Stimulated activated memory B cell treated with anti-CD40 and anti-IgM and Interleukin-4, amounts not matched to agents 10 μg/mL and 1 μg/mL and 100 μg/mL, for 72 hours (primary cell): ENCODE results near the gene KIF5C.
A peak's percentile ranks its signal among the peaks of the same experiment; 100 is the strongest.

Experiments used
- ATAC-seq: fragments of 150-1000 bp; cut with Tn5 transposase; 2 replicates; pipeline ENCODE4 v1.10.0; 2021
- H3K27ac Mint-ChIP-seq: one replicate; pipeline ENCODE4 v1.8.0; 2022; ENCODE audit warnings: mild to moderate bottlenecking, mixed read lengths
- H3K27me3 Mint-ChIP-seq: one replicate; pipeline ENCODE4 v1.8.0; 2022; ENCODE audit warnings: mixed read lengths
- H3K36me3 Mint-ChIP-seq: one replicate; pipeline ENCODE4 v1.8.0; 2022; ENCODE audit warnings: mixed read lengths
- H3K4me1 Mint-ChIP-seq: one replicate; pipeline ENCODE4 v1.8.0; 2022; ENCODE audit warnings: mixed read lengths
- H3K4me3 Mint-ChIP-seq: one replicate; pipeline ENCODE4 v1.8.0; 2022; ENCODE audit warnings: mild to moderate bottlenecking, moderate library complexity, mixed read lengths
- H3K9me3 Mint-ChIP-seq: one replicate; pipeline ENCODE4 v1.8.0; 2022; ENCODE audit warnings: mixed read lengths

The KIF5C gene

DNA sequence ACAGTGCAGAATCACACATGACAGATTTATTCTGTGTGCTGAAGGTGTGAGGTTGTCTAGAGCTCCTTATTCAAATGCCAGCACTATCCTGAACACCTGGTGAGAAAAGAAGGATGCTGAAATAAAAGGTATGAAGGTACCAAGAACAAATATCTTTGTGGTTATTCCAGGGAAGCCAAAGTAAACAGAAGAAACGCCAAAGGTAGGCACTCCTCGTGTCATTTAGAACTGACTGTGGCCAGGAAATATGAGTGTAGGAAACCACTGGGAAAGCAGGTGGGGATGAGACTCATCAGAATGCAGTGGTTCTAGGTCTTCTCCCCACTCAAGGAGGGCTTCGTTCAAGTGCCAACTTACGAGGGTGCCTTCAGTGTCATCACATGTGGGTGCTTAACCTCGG, 80.8 kb downstream of the KIF5C start:
- Mint-ChIP-seq H3K4me1 (no peaks in the 10 kb centered on the region), H3K4me3 (no peak overlapping the region), H3K9me3 (no peaks in the 10 kb centered on the region), H3K36me3 (peaks cover 18% of the 10 kb centered on the region), H3K27me3 (no peaks in the 10 kb centered on the region), H3K27ac (no peak overlapping the region)
- ATAC-seq: no peak

DNA sequence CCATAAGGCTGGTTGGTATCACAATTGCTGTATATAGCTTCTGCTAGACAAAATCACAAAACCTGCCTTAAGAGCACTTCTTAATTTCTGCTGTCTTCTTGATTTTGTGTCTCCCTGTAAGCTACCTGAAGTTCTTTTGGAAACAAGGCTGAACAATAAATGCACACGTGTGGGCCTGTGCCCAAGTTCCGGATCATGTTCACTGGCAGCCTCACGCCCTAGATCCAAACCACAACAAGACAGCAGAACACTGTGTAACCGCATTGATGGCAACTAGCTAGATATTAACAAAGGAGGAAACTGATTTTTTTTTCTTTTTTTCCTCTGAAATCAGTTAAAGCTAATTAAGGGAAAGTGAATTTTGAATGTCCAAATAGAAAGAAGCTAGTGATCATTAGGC, 82.0 kb downstream of the KIF5C start:
- Mint-ChIP-seq H3K36me3 (peaks cover 27% of the 10 kb centered on the region), H3K4me3 (no peak overlapping the region), H3K27ac (no peak overlapping the region), H3K27me3 (no peaks in the 10 kb centered on the region), H3K4me1 (no peaks in the 10 kb centered on the region), H3K9me3 (no peaks in the 10 kb centered on the region)
- ATAC-seq: no peak

DNA sequence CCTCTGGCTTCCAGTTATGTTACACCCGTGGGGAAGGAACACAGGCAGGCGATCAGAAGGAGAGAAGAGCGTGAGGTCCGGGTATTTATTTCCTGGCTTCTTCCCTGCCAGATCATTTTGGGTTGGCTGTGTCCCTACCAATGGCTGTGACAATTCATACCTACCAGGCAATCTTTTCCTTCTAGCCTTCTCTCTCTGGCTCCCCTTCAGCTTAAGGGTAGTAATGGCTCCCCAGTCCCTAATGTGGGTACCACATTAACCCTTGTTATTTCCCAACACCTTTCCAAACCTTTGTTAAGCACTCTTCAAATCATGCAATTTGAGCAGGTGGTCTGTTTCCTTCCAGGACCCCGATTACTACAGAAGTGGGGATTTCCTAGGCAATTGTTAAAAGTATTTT, 84.7 kb downstream of the KIF5C start:
- H3K27me3 Mint-ChIP-seq: no peaks in the 10 kb centered on the region
- peaks cover 31% of the 10 kb centered on the region for H3K36me3 Mint-ChIP-seq
- H3K4me1 Mint-ChIP-seq: peaks cover 5% of the 10 kb centered on the region
- H3K27ac Mint-ChIP-seq: no peak overlapping the region
- H3K9me3 Mint-ChIP-seq: no peaks in the 10 kb centered on the region
- no peak overlapping the region for H3K4me3 Mint-ChIP-seq
- no peak for ATAC-seq

DNA sequence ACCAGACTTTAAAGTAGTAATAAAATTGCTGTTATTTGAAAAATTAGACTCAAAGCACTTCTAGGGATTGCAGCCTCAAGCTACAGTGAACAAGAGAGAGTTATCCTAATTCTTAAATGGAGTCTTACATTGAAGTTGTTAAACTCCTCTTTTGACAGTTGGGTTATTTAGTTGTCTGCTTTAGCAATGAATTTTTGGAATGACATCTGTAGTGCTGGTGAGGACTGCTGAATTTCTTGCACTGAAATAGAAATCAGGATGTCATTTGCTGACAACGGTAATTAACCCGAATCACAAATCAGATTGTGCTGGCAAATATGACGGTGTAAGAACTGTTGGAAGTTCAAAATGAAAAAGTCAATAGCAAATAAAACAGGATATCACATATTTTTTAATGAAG, 85.5 kb downstream of the KIF5C start:
- H3K36me3 Mint-ChIP-seq: peaks cover 33% of the 10 kb centered on the region
- ATAC-seq: no peak
- no peak overlapping the region for H3K27ac Mint-ChIP-seq
- peaks cover 13% of the 10 kb centered on the region for H3K4me1 Mint-ChIP-seq
- H3K4me3 Mint-ChIP-seq: no peak overlapping the region
- H3K9me3 Mint-ChIP-seq: no peaks in the 10 kb centered on the region
- no peaks in the 10 kb centered on the region for H3K27me3 Mint-ChIP-seq

DNA sequence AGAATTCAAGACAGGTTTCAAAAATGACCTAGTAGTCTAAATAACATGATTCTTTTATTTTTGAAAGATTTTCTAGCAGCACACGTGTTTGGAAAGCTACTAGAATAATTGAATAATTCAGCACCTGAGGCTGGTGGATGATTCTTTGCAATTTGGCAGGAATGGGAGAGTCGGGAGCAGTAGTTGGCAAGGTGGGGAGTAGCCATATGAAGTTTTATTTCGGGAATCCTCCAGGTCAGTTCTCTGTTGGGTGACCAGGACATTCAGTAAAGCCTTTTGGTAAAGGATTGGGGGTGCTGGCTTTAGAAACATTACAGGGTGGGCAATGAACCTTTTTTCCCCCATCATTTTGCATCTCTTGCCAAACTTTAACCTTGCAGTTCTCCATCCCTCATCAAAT, 88.4 kb downstream of the KIF5C start:
- Mint-ChIP-seq H3K36me3 (peaks cover 33% of the 10 kb centered on the region), H3K9me3 (no peaks in the 10 kb centered on the region), H3K4me1 (peaks cover 22% of the 10 kb centered on the region), H3K27me3 (no peaks in the 10 kb centered on the region), H3K4me3 (no peak overlapping the region), H3K27ac (no peak overlapping the region)
- ATAC-seq: no peak

DNA sequence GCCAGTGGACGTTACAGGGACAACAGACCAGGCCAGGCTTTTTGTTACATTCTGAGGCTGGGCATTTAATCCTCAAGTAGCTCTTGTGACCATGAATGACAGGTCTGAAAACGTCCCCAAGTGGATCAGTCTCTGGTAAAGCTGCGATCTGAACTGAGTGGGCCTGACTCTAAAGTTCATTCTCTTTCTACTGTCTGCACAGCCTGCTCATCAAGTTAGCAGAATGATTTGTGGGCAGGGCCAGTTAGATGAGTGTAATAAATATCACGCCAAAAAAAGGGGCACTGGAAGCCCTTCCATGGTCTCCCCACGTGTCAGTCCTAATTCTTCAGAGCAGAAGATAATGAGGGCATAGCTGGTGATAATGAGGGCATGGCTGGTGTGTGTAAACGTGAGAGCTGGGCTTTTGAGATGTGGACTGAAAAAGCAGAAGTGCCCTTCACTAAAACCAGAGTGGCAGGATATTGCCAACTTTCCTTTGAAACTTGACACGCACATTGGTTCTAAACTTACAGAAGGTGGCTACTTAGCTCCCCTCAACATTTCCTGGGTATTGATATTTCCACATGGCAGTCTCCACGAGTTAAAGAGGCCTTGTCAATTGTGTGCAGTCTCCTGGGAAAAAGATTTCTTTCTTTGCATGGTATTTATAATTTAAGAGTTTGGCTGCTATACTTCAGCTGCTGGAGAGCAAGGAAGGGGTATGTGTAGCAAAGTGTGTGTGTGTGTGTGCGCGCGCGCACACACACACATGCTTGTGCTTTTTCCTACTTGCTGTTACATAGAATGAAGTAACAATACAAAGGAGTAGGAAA, 90.8 kb downstream of the KIF5C start:
- peak; percentile 91 for ATAC-seq
- H3K36me3 Mint-ChIP-seq: peaks cover 25% of the 10 kb centered on the region

DNA sequence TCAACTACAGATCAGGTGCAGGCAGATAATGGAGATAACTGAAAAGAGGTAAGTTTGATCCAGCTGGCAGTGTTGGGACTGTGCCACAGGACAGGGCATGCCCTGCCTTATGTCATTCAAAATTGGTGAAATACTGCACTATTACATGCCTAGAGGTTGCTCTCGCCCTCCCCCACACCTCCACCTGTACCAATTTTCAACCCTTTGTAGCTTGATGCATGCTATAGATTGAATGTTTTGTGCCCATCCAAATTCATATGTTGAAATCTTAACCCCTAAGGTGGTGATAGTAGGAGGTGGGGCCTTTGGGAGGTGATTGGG, 91.4 kb downstream of the KIF5C start:
- Mint-ChIP-seq H3K27me3 (no peaks in the 10 kb centered on the region), H3K9me3 (no peaks in the 10 kb centered on the region), H3K4me1 (peaks cover 22% of the 10 kb centered on the region), H3K4me3 (no peak overlapping the region), H3K27ac (peak overlapping the region; percentile 79), H3K36me3 (peaks cover 23% of the 10 kb centered on the region)
- no peak for ATAC-seq

More for the DNA sequence above, 90.8 kb downstream of the KIF5C start:
- H3K27me3 Mint-ChIP-seq: no peaks in the 10 kb centered on the region
- H3K9me3 Mint-ChIP-seq: no peaks in the 10 kb centered on the region
- H3K4me3 Mint-ChIP-seq: no peak overlapping the region
- H3K4me1 Mint-ChIP-seq: peaks cover 22% of the 10 kb centered on the region
- peak overlapping the region; percentile 79 for H3K27ac Mint-ChIP-seq

DNA sequence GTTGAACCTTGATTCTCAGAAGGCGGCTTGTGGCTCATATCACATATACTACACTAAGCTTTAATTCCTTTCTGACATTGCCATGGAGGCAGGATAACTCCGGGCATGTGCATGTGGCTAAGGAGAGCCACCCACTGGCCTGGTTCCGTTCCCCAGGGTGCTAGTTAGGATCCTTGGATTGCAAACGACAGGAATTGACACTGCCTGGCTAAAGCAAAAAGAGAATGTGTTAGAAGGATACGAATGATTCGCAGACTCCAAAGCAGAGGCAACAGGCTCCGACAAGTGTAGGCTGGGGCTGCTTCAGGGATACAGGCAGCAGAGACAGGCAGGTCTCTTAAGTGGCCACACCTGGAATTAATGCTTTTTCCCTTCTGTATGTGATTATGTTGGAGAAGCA, 92.0 kb downstream of the KIF5C start:
- Mint-ChIP-seq H3K4me1 (peaks cover 22% of the 10 kb centered on the region), H3K36me3 (peaks cover 16% of the 10 kb centered on the region), H3K9me3 (no peaks in the 10 kb centered on the region), H3K4me3 (no peak overlapping the region), H3K27me3 (no peaks in the 10 kb centered on the region), H3K27ac (no peak overlapping the region)
- no peak for ATAC-seq

DNA sequence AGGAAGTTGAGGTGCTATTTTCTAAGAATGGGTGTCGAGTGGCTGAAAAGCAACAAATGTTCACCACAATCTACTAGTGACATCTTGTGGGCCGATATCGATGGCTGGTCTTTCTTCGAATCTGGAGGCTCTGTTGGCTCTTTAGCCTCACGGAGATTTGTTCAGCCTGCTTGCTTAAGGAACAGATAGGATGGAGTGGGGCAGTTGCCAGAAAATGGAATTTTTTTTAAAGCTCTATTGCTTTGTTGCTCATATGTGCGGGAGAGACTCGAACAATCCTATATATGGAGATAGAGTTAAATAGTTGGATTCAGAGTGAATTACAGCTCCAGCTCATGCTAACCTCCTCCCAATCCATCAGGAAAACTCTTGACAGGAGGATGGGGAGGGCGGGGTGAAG, 92.6 kb downstream of the KIF5C start:
- peaks cover 22% of the 10 kb centered on the region for H3K4me1 Mint-ChIP-seq
- H3K27me3 Mint-ChIP-seq: no peaks in the 10 kb centered on the region
- H3K9me3 Mint-ChIP-seq: no peaks in the 10 kb centered on the region
- ATAC-seq: no peak
- no peak overlapping the region for H3K27ac Mint-ChIP-seq
- H3K36me3 Mint-ChIP-seq: peaks cover 15% of the 10 kb centered on the region
- no peak overlapping the region for H3K4me3 Mint-ChIP-seq

DNA sequence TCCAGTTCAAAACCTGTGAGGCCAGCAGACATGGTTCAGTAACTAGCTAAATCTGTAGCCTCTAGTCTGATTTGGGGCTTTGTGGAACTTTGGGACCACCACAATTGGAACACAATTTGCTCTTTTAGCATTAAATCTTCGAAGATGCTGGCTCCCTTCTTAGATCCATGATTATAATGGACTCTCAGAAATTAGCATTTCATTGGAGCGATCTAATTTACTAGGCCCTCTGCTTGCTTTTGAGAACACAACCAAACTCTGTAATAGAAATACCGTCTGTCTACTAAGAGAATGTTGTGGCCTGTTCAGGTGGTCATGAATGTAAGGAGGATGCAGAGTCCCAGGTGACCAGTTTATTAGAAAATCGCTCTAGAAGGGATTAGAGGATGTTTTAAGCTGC, 93.3 kb downstream of the KIF5C start:
- Mint-ChIP-seq H3K4me1 (peaks cover 22% of the 10 kb centered on the region), H3K36me3 (peaks cover 11% of the 10 kb centered on the region), H3K9me3 (no peaks in the 10 kb centered on the region), H3K27ac (no peak overlapping the region), H3K27me3 (no peaks in the 10 kb centered on the region), H3K4me3 (no peak overlapping the region)
- no peak for ATAC-seq

DNA sequence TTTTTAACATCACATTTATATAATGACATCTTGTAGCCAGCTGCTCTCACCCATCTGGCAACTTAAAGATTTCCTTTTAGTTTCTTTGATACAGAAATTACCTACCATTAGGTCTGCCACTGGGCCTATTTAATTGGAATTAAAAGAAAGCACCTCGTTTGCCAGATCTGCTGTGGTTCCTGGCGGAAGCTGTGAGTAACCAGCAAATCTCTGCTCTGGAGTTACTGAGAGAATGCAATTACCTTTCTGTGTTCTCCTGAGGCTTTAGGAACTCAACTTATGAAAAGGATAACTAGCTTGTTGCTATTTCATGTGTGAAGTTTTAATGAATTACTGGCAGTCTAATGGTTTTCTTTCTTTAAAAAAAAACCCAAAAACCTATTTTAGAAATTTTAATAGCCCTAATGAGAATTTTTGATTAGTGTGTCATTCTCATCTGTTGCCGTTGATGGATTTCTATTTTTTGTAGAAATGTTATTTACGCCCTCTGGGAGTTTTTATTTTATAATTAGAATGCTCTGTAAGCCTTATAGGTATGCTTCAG, 93.8 kb downstream of the KIF5C start:
- ATAC-seq: no peak
- Mint-ChIP-seq H3K27me3 (no peaks in the 10 kb centered on the region), H3K4me1 (peaks cover 22% of the 10 kb centered on the region), H3K4me3 (no peak overlapping the region), H3K36me3 (peaks cover 6% of the 10 kb centered on the region), H3K27ac (no peak overlapping the region), H3K9me3 (no peaks in the 10 kb centered on the region)

DNA sequence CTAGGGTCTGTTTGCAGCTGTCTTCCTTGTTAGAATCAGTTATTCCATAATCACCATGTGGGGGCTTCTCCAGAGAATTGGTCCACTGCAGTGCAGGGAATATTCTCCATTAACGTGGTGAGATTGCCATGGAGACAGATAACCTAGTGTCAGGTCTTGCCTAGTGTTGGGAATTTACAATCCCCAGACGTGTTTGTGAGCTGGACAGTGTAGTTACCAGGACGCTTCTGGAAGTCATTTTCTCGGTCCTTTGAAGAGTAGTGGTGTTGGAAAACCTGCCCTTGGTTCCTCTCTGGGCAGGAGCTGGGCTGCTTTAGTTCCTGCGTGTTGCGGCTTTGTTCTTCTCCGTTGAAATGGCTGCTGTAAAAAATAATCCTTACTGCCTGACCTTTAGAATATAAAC, 94.6 kb downstream of the KIF5C start:
- H3K27ac Mint-ChIP-seq: no peak overlapping the region

DNA sequence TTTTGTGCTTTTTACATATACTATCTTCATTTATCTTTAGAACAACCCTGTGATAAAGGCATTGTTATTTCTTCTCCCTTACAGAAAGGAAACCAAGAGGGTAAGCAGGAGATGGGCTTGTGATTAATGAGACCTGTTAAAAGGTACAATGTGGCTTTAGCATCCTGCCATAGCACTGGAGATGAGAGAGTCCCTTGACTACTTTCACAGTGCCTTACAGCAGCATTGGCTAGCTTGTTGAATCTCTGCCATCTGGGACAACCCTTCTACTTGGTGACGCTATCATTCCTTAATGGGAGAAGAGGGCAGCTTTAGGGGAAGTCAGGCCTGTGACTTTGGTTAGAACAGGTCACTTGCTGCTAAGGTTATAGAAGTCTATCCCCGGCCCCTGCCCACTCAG, 95.4 kb downstream of the KIF5C start:
- H3K9me3 Mint-ChIP-seq: no peaks in the 10 kb centered on the region
- H3K4me3 Mint-ChIP-seq: no peak overlapping the region
- H3K36me3 Mint-ChIP-seq: no peaks in the 10 kb centered on the region
- H3K4me1 Mint-ChIP-seq: peaks cover 11% of the 10 kb centered on the region
- no peak overlapping the region for H3K27ac Mint-ChIP-seq
- no peak for ATAC-seq
- H3K27me3 Mint-ChIP-seq: no peaks in the 10 kb centered on the region

More for the DNA sequence above, 94.6 kb downstream of the KIF5C start:
- Mint-ChIP-seq H3K36me3 (peaks cover 4% of the 10 kb centered on the region), H3K4me1 (peaks cover 18% of the 10 kb centered on the region), H3K4me3 (no peak overlapping the region), H3K9me3 (no peaks in the 10 kb centered on the region), H3K27me3 (no peaks in the 10 kb centered on the region)
- no peak for ATAC-seq

DNA sequence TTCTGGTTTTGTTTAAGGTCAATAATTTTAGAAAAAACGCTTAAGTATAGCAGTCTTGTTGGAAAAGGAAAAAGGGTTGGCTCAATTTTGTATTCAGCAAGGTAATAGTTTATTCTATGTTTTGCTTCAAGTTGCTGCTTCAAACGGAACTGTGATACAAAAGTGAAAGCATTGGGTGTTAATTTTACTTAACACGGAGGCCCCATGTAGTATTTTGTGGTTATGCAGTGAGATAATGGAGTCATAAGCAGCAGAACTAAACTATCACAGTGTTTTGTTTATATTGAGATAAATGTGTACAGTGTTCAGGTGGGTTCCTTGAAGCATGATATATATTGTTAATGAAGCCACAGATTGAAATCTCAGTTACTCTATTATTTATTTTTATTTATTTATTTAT, 96.5 kb downstream of the KIF5C start:
- Mint-ChIP-seq H3K9me3 (no peaks in the 10 kb centered on the region), H3K4me1 (peaks cover 6% of the 10 kb centered on the region), H3K27me3 (no peaks in the 10 kb centered on the region), H3K36me3 (no peaks in the 10 kb centered on the region), H3K4me3 (no peak overlapping the region), H3K27ac (no peak overlapping the region)
- ATAC-seq: peak; percentile 31

DNA sequence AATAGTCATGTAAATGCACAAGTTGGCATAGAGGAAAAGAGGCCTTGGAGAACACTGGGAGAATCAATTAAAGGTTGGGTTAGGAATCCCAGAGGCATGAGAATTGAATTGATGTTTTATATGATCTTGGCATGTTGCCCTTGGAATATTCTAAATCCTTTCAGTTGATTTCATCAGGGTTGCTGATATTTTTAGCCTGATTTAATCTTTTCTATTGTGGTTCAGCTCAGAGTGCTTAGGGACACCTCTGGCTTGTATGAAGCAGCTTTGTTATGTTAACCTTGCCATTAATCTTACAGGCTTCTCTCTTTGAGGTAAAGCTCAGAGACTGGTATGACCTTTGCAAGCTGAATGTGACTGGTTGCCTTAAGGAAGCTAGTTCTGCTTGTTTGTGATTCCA, 99.1 kb downstream of the KIF5C start:
- H3K4me3 Mint-ChIP-seq: no peak overlapping the region
- no peak overlapping the region for H3K27ac Mint-ChIP-seq
- no peak for ATAC-seq
- H3K27me3 Mint-ChIP-seq: no peaks in the 10 kb centered on the region
- H3K4me1 Mint-ChIP-seq: peaks cover 6% of the 10 kb centered on the region
- H3K36me3 Mint-ChIP-seq: no peaks in the 10 kb centered on the region
- H3K9me3 Mint-ChIP-seq: no peaks in the 10 kb centered on the region

DNA sequence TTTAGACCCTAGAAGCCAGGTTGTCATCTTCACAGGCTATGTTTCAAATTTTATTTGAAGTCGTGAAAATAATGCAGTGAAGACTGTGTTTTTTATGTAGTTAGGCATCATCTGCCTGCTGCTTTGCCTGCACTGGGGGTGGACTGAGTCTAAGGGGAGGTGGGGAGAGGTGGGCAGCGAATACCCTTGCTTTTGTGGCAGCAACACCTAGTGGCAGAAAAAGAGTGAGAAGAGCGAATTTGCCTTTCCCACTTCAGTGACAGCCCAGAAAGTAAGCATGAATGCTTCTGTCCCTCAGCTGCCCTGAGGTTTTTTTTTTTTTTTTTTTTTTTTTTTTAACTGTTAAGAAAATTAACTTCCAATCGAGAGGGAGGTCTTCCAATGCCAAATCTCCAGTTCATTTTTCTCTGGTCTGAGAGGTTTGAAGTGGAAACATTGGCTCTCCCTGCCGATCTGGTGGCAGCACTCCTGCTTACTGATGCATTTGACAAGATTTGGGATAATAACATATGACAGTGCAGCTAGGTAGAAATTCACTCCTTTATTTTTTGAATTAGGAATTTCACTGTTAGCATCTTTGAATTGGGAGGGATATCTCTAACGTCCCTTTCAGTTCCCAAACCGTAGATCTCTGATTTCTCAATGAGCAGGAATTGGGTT, 103.1 kb downstream of the KIF5C start:
- Mint-ChIP-seq H3K4me3 (no peak overlapping the region), H3K9me3 (no peaks in the 10 kb centered on the region), H3K27me3 (no peaks in the 10 kb centered on the region), H3K27ac (no peak overlapping the region), H3K36me3 (peaks cover 18% of the 10 kb centered on the region), H3K4me1 (peaks cover 6% of the 10 kb centered on the region)
- ATAC-seq: no peak
